ENCODE results near the gene CCDC141.
"Not testable (repeated sequence)": the region's sequence is repeated elsewhere in the genome, so short reads cannot be mapped to it uniquely, and the experiment has no call there.

CCDC141 gene

GRCh38 chr2:179049546-179050311 lies at the start of gene CCDC141:
Gene CCDC141 (minus strand): TSS chr2:179050137. CDS start chr2:179049941, 196 bp downstream.
- TF ChIP-seq, protein P1, sequence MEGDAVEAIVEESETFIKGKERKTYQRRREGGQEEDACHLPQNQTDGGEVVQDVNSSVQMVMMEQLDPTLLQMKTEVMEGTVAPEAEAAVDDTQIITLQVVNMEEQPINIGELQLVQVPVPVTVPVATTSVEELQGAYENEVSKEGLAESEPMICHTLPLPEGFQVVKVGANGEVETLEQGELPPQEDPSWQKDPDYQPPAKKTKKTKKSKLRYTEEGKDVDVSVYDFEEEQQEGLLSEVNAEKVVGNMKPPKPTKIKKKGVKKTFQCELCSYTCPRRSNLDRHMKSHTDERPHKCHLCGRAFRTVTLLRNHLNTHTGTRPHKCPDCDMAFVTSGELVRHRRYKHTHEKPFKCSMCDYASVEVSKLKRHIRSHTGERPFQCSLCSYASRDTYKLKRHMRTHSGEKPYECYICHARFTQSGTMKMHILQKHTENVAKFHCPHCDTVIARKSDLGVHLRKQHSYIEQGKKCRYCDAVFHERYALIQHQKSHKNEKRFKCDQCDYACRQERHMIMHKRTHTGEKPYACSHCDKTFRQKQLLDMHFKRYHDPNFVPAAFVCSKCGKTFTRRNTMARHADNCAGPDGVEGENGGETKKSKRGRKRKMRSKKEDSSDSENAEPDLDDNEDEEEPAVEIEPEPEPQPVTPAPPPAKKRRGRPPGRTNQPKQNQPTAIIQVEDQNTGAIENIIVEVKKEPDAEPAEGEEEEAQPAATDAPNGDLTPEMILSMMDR (IDR thresholded peaks at IDR 0.05; ENCODE audit: control insufficient read depth, extremely low read depth, insufficient read depth) = no peak
- H3K4me3 ChIP-seq (ENCODE audit: low read depth, low read length) = no peak within 1 kb of the TSS
- DNase-seq (ENCODE audit: low read depth) = no peak

GRCh38 chr2:179098080-179098689 lies 48.2 kb upstream of the CCDC141 start:
- DNase-seq (ENCODE audit: low read depth) = no peak
- H3K4me3 ChIP-seq (ENCODE audit: low read depth, low read length) = no peak overlapping the region
- TF ChIP-seq, protein P1 (IDR thresholded peaks at IDR 0.05; ENCODE audit: control insufficient read depth, extremely low read depth, insufficient read depth) = no peak

DNA sequence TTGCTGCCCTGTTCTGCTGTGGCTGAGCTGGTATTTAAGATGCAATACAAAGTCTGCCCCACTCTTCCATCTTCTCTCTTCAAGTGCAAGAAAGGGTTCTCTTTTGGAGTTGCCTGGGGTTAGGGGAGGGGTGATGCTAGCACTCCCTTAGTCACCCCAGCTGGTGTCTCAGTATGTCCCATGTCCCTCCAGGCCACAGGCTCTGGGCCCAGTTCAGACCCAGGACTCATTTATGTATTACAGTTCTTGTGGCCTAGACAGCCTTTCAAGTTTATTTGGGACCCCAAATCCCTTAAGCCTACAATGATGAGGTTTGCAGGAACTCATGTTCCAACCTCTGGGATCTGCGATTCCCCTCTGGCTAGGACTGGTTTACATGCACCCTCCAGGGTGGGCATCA lies 47.2 kb upstream of the CCDC141 start:
- no peak for DNase-seq (ENCODE audit: low read depth)
- no peak overlapping the region for H3K4me3 ChIP-seq (ENCODE audit: low read depth, low read length)
- TF ChIP-seq, protein P1 (IDR thresholded peaks at IDR 0.05; ENCODE audit: control insufficient read depth, extremely low read depth, insufficient read depth) = no peak

DNA sequence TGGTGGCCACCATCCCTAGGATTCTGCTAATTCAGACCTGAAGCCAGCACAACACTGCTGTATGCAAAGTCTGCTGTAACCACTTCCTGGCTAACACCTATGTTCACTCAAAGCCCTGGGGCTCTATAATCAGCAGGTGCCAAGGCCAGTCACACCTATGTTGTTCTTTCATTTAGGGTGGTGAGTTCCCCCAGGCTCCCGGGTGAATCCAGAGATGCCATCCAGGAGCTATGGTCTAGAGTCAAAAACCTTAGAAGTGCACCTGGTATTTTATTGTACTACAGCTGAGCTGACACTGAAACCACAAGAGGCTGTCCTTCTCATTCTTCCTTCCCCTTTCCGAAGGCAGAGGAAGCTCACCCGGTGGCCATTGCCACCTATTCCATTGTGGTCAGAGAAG lies 46.2 kb upstream of the CCDC141 start:
- TF ChIP-seq, protein P1 (IDR thresholded peaks at IDR 0.05; ENCODE audit: control insufficient read depth, extremely low read depth, insufficient read depth) = no peak
- no peak for DNase-seq (ENCODE audit: low read depth)
- H3K4me3 ChIP-seq (ENCODE audit: low read depth, low read length) = no peak overlapping the region

DNA sequence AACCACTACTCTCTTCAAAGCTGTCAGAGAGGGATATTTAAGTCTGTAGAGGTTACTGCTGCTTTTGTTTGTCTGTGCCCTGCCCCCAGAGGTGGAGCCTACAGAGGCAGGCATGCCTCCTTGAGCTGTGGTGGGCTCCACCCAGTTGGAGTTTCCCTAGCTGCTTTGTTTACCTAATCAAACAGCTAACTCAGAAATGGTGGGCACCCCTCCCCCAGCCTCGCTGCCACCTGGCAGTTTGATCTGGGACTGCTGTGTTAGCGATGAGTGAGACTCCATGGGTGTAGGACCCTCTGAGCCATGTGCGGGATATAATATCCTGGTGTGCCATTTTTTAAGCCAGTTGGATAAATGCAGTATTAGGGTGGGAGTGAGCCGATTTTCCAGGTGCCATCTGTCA lies 43.0 kb upstream of the CCDC141 start:
- DNase-seq (ENCODE audit: low read depth) = not testable (repeated sequence)

DNA sequence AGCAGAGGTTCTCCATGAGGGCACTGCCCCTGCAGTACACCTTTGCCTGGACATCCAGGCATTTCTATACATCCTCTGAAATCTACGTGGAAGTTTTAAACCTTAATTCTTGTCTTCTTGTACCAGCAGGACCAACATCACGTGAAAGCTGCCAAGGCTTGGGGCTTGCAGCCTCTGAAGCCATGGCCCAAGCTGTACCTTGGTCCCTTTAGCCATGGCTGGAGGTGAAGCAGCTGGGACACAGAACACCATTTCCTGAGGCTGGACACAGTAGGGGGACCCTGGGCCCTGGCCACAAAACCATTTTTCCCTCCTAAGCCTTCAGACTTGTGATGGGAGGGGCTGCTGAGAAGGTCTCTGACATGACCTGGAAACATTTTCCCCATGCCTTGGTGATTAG lies 32.8 kb upstream of the CCDC141 start:
- no peak overlapping the region for H3K4me3 ChIP-seq (ENCODE audit: low read depth, low read length)
- no peak for DNase-seq (ENCODE audit: low read depth)
- TF ChIP-seq, protein P1 (IDR thresholded peaks at IDR 0.05; ENCODE audit: control insufficient read depth, extremely low read depth, insufficient read depth) = no peak

More for the DNA sequence above, 43.0 kb upstream of the CCDC141 start:
- H3K4me3 ChIP-seq (ENCODE audit: low read depth, low read length) = not testable (repeated sequence)

DNA sequence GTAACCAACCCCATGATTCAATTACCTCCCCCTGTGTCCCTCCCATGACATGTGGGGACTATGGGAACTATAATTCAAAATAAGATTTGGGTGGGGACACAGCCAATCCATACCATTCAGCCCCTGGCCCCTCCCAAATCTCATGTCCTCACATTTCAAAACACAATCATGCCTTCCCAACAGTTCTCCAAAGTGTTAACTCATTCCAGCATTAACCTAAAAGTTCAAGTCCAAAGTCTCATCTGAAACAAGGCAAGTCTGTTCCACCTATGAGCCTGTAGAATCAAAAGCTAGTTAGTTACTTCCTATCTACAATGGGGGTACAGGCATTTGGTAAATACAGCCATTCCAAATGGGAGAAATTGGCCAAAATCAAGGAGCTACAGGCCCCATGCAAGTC lies 32.0 kb upstream of the CCDC141 start:
- no peak for DNase-seq (ENCODE audit: low read depth)
- no peak overlapping the region for H3K4me3 ChIP-seq (ENCODE audit: low read depth, low read length)
- TF ChIP-seq, protein P1 (IDR thresholded peaks at IDR 0.05; ENCODE audit: control insufficient read depth, extremely low read depth, insufficient read depth) = no peak
